GM10266 (cell line): ENCODE results near the gene SNTB2.

ENCODE experiments used
- DNase-seq: peaks from one replicate; pipeline ENCODE4 v3.0.0; 2012; ENCODE audit errors: extremely low spot score
- TF ChIP-seq, protein P1 (sequence below): IDR thresholded peaks from 2 replicates; pipeline ENCODE4 v1.5.1; 2012; ENCODE audit warnings: mild to moderate bottlenecking, low read depth; ENCODE audit not compliant: control insufficient read depth, insufficient read depth; ENCODE audit errors: missing control alignments

The SNTB2 gene

DNA sequence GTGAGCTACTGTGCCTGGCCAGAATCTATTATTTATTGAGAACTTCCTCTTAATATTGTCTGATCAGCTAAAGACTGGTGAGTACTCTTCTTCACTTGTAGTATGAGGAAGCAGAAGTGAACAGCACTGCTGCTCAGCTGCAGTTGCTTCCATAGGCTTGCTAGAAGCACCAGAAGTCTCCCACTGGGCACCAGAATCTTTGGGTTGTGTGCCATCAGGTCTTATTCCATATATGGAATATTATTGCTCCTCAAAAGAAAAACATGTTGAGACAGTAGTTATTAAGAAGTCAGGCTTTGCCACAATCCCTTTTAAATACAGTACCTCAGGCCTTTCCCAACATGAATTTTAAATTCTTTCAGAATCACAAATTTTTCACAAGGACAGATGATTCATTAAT, 17.2 kb downstream of the SNTB2 start:
- DNase-seq = no peak
- TF ChIP-seq, protein P1, sequence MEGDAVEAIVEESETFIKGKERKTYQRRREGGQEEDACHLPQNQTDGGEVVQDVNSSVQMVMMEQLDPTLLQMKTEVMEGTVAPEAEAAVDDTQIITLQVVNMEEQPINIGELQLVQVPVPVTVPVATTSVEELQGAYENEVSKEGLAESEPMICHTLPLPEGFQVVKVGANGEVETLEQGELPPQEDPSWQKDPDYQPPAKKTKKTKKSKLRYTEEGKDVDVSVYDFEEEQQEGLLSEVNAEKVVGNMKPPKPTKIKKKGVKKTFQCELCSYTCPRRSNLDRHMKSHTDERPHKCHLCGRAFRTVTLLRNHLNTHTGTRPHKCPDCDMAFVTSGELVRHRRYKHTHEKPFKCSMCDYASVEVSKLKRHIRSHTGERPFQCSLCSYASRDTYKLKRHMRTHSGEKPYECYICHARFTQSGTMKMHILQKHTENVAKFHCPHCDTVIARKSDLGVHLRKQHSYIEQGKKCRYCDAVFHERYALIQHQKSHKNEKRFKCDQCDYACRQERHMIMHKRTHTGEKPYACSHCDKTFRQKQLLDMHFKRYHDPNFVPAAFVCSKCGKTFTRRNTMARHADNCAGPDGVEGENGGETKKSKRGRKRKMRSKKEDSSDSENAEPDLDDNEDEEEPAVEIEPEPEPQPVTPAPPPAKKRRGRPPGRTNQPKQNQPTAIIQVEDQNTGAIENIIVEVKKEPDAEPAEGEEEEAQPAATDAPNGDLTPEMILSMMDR = no peak

DNA sequence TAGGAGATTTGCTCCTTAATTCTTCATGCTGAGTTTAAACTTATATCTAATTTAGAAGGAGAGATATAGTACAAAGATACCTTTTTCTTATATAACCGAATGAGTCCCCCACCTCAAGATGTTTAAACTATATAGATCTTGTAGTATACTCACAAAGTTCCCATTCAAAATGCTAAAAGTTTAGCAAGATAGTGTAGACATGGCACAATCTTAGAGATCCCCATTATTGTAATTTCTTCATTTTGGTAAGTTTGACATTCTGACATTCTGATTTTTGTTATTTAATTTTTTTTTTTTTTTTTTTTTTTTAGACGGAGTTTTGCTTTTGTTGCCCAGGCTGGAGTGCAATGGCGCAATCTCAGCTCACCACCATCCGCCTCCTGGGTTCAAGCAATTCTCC, 22.8 kb downstream of the SNTB2 start:
- TF ChIP-seq, protein P1 = no peak
- no peak for DNase-seq

DNA sequence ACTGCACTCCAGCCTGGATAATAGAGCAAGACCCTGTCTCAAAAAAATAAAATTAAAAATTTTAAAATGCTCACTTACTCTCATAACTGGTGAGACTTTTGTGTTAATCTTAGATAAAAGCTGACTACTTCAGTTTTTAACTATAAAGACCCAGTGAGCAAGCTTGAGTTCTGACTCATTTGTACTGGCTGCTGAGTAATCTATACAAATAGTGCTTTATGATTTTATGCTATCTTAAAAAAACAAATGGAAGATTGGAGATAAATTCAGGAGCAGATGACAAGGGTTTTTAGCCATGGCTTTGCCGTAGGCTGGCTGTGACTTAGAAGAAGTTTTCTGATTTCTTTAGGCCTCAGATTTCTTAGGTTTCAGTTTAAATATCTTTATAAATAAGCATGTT, 30.5 kb downstream of the SNTB2 start:
- TF ChIP-seq, protein P1 = no peak
- DNase-seq = no peak

DNA sequence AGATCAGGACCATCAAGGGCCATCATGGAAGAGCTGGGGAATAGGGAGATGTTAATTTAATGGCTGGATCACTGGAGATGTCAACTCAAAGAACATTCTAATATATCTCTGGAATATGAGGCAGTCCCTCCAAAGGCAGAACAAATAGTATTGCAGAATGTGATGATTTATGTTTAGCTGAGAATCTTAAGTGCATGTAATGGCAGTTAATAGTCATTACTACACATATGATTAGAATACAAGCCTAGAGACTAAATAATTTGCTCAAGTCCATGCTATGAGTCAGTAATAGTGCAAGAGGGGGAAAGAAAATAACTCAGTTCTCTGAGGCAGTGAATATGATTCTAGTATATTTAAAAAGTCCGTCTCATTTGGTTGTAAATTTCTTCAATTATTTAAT, 32.3 kb downstream of the SNTB2 start:
- TF ChIP-seq, protein P1 = no peak
- DNase-seq = no peak

DNA sequence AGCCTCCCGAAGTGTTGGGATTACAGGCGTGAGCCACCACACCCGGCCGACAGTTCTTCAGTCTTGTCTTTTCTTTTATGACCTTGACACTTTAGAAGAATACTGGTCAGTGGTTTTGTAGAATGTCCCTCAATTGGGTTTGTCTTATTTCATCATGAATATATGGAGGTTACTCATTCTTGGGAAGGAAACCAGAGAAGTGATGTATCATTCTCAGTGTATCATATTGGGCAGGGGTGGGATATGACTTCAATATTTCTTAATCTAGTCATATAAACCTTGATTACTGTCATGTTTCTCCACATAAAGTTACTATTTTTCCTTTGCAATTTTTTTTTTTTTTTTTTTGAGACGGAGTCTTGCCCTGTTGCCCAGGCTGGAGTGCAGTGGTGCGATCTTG, 36.9 kb downstream of the SNTB2 start:
- TF ChIP-seq, protein P1 = no peak
- DNase-seq = no peak

DNA sequence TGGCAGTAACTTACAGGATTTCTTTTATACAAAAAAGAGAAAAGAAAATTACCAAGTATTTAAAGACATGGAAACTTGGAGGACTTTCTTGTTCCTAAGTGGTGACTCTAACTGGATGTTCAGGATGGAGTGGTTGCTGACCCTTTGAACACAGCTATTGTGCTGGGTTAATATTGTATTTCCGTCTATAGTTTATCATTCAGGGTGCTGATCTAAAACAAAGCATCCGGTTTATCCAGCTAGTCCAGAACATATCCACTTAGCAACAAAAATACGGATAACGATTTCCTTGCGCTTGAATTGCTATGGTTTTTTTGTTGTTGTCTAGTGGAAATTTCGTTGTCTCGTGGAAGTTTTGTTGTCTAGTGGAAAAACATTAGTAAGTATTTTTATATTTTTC, 38.2 kb downstream of the SNTB2 start:
- DNase-seq = no peak
- TF ChIP-seq, protein P1 = no peak

DNA sequence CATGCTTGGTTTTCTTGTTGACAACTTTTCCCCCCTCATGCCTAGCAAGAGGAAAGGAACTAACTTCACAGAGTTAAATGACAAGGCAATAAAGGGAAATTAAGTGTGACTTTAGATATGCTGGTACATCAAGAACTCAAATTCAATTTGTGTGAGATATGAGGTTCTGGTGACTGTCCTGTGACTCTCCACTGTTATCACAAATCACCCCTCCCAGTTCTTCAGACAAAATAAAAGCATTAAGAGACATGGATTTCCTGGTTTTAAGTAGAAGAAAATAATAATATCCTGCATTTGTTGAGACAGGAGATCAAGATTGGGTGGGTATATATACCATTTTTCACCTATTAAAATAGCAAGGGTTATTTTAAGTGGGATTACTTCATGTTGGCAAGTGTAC, 46.2 kb downstream of the SNTB2 start:
- TF ChIP-seq, protein P1 = no peak
- DNase-seq = no peak
